Measurements from ENCODE around the gene SRRM4.

Gene SRRM4

GRCh38 chr12:119171691-119172425 lies 190.5 kb downstream of the SRRM4 start:
- FAIRE-seq, result no peak

- no peak for FAIRE-seq
Observed at GRCh38 chr12:119175081-119175480, 193.7 kb downstream of the SRRM4 start.

GRCh38 chr12:119176267-119177055 lies 195.1 kb downstream of the SRRM4 start:
- no peak for FAIRE-seq

- no peak for FAIRE-seq
Observed at GRCh38 chr12:119177056-119177325, 195.7 kb downstream of the SRRM4 start.

GRCh38 chr12:119177724-119178380 lies 196.5 kb downstream of the SRRM4 start:
- FAIRE-seq, result no peak

GRCh38 chr12:119178544-119179334 lies 197.4 kb downstream of the SRRM4 start, which contains the start of gene HSPB8:
HSPB8 (plus strand) TSS chr12:119178931; CDS start chr12:119179313, 382 bp downstream.
- FAIRE-seq, result no peak

- no peak for FAIRE-seq
Observed at GRCh38 chr12:119179335-119180021, 198.1 kb downstream of the SRRM4 start.

GRCh38 chr12:119180380-119181040 lies 199.2 kb downstream of the SRRM4 start:
- no peak for FAIRE-seq

GRCh38 chr12:119181202-119181601 lies 199.9 kb downstream of the SRRM4 start:
- FAIRE-seq, result no peak

- no peak for FAIRE-seq
Observed at GRCh38 chr12:119181944-119182343, 200.6 kb downstream of the SRRM4 start.

GRCh38 chr12:119182701-119183493 lies 201.6 kb downstream of the SRRM4 start:
- FAIRE-seq, result no peak

GRCh38 chr12:119183942-119184695 lies 202.8 kb downstream of the SRRM4 start:
- no peak for FAIRE-seq

- FAIRE-seq, result no peak
Observed at GRCh38 chr12:119195256-119195655, 213.9 kb downstream of the SRRM4 start.

- FAIRE-seq, result no peak
Observed at GRCh38 chr12:119198440-119198839, 217.1 kb downstream of the SRRM4 start.

- FAIRE-seq, result no peak
Observed at GRCh38 chr12:119200601-119201000, 219.3 kb downstream of the SRRM4 start.

GRCh38 chr12:119201789-119202543 lies 220.6 kb downstream of the SRRM4 start:
- no peak for FAIRE-seq

- no peak for FAIRE-seq
Observed at GRCh38 chr12:119202544-119202943, 221.2 kb downstream of the SRRM4 start.

GRCh38 chr12:119204131-119204530 lies 222.8 kb downstream of the SRRM4 start:
- no peak for FAIRE-seq

- FAIRE-seq, result no peak
Observed at GRCh38 chr12:119204671-119205285, 223.4 kb downstream of the SRRM4 start.
